Cardiac fibroblast (primary cell): ENCODE results near the gene ZSCAN23.

ENCODE experiments used
- DNase-seq, 2 donors: peaks; one replicate each; pipeline versions ENCODE4 v3.0.0 to v3.0.0-alpha.2; 2010; ENCODE audit warnings: low read depth in 2 of 2
- H3K4me3 ChIP-seq, 2 donors: replicated peaks in 1 of 2; 1 replicate in 1 of 2; 2 replicates in 1 of 2; pipeline ENCODE4 v1.5.1; 2011; ENCODE audit warnings: low read depth in 2 of 2, low read length in 2 of 2, mild to moderate bottlenecking in 2 of 2, moderate library complexity in 1 of 2
- TF ChIP-seq, protein P1 (sequence below): IDR thresholded peaks from one replicate; pipeline ENCODE4 v1.5.1; 2011; ENCODE audit warnings: low read depth, mild to moderate bottlenecking, low read length, inconsistent platforms

The ZSCAN23 gene

DNA sequence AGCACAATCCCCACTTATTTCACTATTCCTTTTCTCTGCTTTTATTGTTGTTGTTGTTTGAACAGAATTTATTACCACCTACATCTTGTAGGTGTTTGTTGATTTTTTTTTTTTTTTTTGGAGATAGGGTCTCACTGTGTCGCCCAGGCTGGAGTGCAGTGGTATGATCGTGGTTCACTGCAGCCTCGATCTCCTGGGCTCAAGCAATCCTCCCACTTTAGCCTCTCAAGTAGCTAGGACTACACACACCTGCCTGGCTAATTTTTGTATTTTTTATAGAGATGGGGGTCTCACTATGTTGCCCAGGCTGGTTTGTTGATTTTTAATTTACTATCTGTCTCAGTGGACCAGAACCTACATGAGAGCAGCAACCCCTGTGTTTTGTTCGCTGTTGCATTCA lies 47.4 kb downstream of the ZSCAN23 start:
- DNase-seq, result no peak
- TF ChIP-seq, protein P1, sequence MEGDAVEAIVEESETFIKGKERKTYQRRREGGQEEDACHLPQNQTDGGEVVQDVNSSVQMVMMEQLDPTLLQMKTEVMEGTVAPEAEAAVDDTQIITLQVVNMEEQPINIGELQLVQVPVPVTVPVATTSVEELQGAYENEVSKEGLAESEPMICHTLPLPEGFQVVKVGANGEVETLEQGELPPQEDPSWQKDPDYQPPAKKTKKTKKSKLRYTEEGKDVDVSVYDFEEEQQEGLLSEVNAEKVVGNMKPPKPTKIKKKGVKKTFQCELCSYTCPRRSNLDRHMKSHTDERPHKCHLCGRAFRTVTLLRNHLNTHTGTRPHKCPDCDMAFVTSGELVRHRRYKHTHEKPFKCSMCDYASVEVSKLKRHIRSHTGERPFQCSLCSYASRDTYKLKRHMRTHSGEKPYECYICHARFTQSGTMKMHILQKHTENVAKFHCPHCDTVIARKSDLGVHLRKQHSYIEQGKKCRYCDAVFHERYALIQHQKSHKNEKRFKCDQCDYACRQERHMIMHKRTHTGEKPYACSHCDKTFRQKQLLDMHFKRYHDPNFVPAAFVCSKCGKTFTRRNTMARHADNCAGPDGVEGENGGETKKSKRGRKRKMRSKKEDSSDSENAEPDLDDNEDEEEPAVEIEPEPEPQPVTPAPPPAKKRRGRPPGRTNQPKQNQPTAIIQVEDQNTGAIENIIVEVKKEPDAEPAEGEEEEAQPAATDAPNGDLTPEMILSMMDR, result no peak
- no peak overlapping the region for H3K4me3 ChIP-seq

DNA sequence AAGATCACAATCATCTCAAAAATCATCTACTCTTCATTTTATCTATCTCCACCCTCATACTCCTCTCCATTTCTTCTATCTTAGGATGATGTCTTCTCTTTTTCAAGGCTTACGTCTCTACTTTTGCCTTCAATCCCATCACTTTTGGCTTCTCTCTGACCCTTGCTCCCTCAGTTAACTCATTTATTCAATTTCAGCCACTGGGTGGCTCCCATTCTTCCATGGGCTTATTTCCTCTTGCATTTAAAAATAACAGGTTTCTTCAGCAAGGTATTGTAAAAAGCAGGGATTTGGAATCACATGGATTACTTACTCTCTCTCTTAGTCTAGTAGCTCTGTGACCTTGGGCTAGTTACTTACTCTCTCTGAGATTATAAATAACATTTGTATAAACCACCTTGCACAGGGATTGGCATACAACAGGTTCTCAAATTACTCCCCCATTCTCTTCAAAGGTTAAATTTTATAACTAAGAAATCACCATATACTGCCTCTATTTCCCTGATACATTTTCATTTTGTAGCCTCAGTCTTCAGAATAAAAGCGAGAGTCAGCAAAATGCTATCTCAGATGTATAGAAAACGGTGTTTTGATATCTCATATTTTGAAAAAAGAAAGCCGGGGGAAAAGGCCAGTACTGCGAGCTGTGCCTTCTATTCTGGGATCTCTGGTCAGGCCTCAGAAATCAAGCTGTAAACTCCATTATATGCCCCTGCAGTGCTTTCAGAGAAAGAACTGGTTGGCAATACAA lies 49.2 kb downstream of the ZSCAN23 start:
- peak; percentile 33 to 41 for DNase-seq
- TF ChIP-seq, protein P1, result peak; percentile 37

DNA sequence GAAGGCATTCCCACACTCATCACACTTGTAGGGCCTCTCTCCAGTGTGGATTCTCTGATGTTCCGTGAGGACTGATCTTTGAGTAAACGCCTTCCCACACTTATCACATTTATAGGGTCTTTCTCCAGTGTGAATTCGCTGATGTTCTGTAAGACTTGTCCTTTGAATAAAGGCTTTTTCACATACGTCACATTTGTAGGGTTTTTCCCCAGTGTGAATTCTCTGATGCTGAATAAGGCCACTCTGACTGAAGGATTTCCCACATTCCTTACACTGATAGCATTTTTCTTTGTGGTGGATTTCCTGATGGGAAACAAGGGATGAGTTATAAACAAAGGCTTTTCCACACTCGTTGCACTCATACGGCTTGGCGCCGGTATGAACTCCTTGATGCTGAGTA lies 52.6 kb downstream of the ZSCAN23 start:
- TF ChIP-seq, protein P1, result no peak
- no peak for DNase-seq
- H3K4me3 ChIP-seq, result no peak overlapping the region

More for the DNA sequence above, 49.2 kb downstream of the ZSCAN23 start:
- no peak overlapping the region for H3K4me3 ChIP-seq

DNA sequence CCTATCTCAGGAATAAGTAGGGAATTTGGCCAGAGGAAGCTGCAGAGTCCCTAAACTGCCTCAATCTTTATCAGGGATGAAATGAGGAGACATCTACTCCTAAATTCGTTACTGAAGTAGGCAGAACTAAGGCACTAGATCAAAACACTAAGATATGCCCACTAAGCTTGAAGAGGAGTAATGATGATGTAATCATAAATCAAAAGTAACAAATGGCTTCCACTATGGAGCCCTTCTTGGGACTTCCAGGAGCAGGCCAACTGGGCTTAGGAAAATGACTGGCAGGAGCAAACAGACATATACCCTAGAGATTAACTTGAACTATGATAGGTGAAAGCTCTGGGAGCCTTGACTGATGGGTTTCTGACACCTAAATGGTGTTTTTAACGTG lies 59.2 kb downstream of the ZSCAN23 start:
- H3K4me3 ChIP-seq, result no peak overlapping the region
- TF ChIP-seq, protein P1, result no peak
- DNase-seq, result no peak

DNA sequence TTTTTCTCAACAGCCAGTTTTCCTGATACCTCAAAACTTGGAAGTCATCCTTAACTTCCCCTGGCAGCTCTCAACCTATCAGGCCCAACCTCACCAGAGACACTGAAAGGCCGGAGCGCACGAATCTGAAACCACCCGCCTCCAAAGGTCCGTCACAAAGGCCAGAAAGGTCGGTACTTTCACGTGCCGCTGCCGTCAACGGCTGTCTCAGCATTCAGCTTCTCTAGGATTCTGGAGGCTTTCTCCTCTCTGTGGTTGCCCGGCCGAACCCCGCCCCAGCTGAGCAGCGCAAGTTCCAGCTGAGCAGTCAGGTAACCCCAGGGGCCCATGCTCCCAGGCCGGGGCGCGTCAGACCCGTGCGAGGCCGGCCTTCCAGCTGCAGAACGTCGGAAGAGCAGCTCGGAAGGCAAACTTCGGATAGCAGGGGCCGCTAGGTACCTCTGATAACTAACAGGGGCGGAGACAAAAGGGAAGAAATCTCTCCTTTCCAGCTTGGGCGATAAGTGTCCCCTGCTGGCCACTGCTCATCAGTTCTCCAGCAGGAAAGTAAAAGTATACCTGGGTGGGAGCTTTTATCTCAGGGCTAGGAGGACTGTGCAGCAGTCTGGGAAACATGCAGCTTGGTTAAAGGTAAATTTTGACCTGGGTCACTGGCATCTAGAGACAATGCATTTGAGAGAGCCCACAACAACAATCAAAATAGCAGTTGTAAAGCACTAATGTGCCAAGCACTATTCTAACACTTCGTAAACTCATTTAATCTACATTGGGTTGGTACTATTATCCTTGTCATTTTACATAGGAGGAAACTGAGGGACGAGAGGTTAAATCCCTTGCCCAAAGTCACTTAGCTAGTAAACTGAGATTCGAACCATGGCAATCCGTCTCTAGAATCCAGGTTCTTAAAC lies 59.8 kb downstream of the ZSCAN23 start:
- peak; percentile 93 for DNase-seq
- H3K4me3 ChIP-seq, result peak overlapping the region; percentile 48 to 51

More for the DNA sequence above, 59.8 kb downstream of the ZSCAN23 start:
- TF ChIP-seq, protein P1, result peak; percentile 62
